Stomach (tissue), 4 donors: ENCODE data around the gene RBMS1.

Experiments used
- CTCF ChIP-seq, 7 experiments: fragments of 450-650 bp in 4 of 7; fragments of 200-600 bp in 3 of 7; sonication (generic) in 3 of 7; IDR thresholded peaks; one replicate each; pipeline ENCODE4 v1.5.1; 2016 to 2019; ENCODE audit warnings: antibody characterized with exemption in 7 of 7, control low read depth in 2 of 7, mild to moderate bottlenecking in 1 of 7
- POLR2A ChIP-seq, 4 donors: fragments of 450-650 bp; IDR thresholded peaks; one replicate each; pipeline ENCODE4 v1.6.1; 2016; ENCODE audit warnings: antibody characterized with exemption in 4 of 4, control low read depth in 2 of 4, mild to moderate bottlenecking in 1 of 4, moderate library complexity in 1 of 4

GRCh38 chr2:160484859-160485520, 8.6 kb downstream of the RBMS1 start:
- TF ChIP-seq CTCF (IDR thresholded peaks at IDR 0.05) = no peak
- TF ChIP-seq POLR2A (IDR thresholded peaks at IDR 0.05) = no peak
